Upper lobe of left lung (tissue), 6 donors: ENCODE data around the gene MTSS2. TPM values are rescaled to one million over a fixed set of nuclear protein-coding genes. Genes with fewer than 3 reads are reported as not detected.
A peak's percentile ranks its signal among the peaks of the same experiment; 100 is the strongest.

Experiments used
- ATAC-seq, 2 donors: fragments of 200-7000 bp; cut with Tn5 transposase; one replicate each; pipeline ENCODE4 v1.9.1; 2022; ENCODE audit warnings: mild to moderate bottlenecking in 2 of 2, moderate library complexity in 2 of 2; ENCODE audit not compliant: low FRiP score in 2 of 2
- DNase-seq, 2 donors: peaks; one replicate each; pipeline ENCODE4 v3.0.0-alpha.2; 2019 to 2020
- H3K27ac ChIP-seq, 4 donors: fragments of 200-600 bp; sonication (generic); one replicate each; pipeline ENCODE4 v1.5.1; 2016 to 2019
- H3K27me3 ChIP-seq, 4 donors: fragments of 200-600 bp; sonication (generic); one replicate each; pipeline ENCODE4 v1.5.1; 2017 to 2019
- H3K36me3 ChIP-seq, 4 donors: fragments of 200-600 bp; sonication (generic); one replicate each; pipeline ENCODE4 v1.5.1; 2016 to 2019
- H3K4me1 ChIP-seq, 4 donors: fragments of 200-600 bp; sonication (generic); one replicate each; pipeline ENCODE4 v1.5.1; 2018 to 2019
- H3K4me3 ChIP-seq, 4 donors: fragments of 200-600 bp; sonication (generic); one replicate each; pipeline ENCODE4 v1.5.1; 2017 to 2019; ENCODE audit warnings: mild to moderate bottlenecking in 2 of 4, moderate library complexity in 1 of 4
- H3K9me3 ChIP-seq, 4 donors: fragments of 200-600 bp; sonication (generic); one replicate each; pipeline ENCODE4 v1.5.1; 2018 to 2019
- CTCF ChIP-seq, 6 experiments: fragments of 450-650 bp in 4 of 6; fragments of 200-600 bp in 2 of 6; sonication (generic) in 2 of 6; IDR thresholded peaks; one replicate each; pipeline ENCODE4 v1.5.1; 2016 to 2019; ENCODE audit warnings: antibody characterized with exemption in 6 of 6
- EP300 ChIP-seq, 4 donors: sonication (generic); formaldehyde crosslinking; IDR thresholded peaks; one replicate each; pipeline ENCODE4 v1.5.1; 2017; ENCODE audit warnings: antibody characterized with exemption in 4 of 4, control low read depth in 2 of 4
- POLR2A ChIP-seq, 4 donors: fragments of 450-650 bp; IDR thresholded peaks; one replicate each; pipeline ENCODE4 v1.5.1; 2016 to 2017; ENCODE audit warnings: antibody characterized with exemption in 4 of 4, mild to moderate bottlenecking in 2 of 4
- POLR2AphosphoS5 ChIP-seq, 2 donors: sonication (generic); formaldehyde crosslinking; IDR thresholded peaks; one replicate each; pipeline ENCODE4 v1.5.1; 2017; ENCODE audit warnings: antibody characterized with exemption in 2 of 2
- WGBS, 2 donors: methylation state at CpG; one replicate each; pipeline ENCODE4 v1.1.5; 2017 to 2018; 5-methylcytosine and 5-hydroxymethylcytosine counted together
- total RNA-seq, 6 donors: library from RNA; depleted of rRNA in 4 of 6; stranded (reverse); fragments of >200 nt in 4 of 6; gene quantifications; one replicate each; pipeline versions ENCODE4 v1.1.0 to v1.2.1, GENCODE V29; 2016 to 2021
- donor health status: DM: no; HTN: no; CAD: no; lungs with moderate emphysema.
- donor health status: DM: no; HTN: yes; CAD: no; lungs with severe emphysema.

Gene MTSS2
- total RNA-seq, 6 donors from 2014 or later = 40.7 to 202 (median 72.4) TPM

- no peak for TF ChIP-seq EP300 (IDR thresholded peaks at IDR 0.05)
- TF ChIP-seq POLR2AphosphoS5 (IDR thresholded peaks at IDR 0.05) = no peak
- TF ChIP-seq CTCF (IDR thresholded peaks at IDR 0.05) = no peak
- TF ChIP-seq POLR2A (IDR thresholded peaks at IDR 0.05) = no peak
- DNase-seq (no peak), ATAC-seq (no peak)
- Histone ChIP-seq H3K4me3 (no peak overlapping the region), H3K27me3 (no peaks in the 10 kb centered on the region), H3K27ac (no peak overlapping the region), H3K36me3 (no peaks in the 10 kb centered on the region), H3K9me3 (no peaks in the 10 kb centered on the region), H3K4me1 (peaks cover 0 to 9% (median 5%) of the 10 kb centered on the region in 4 donors)
- 83 to 93% methylated on average over 3 of the region's 3 CpGs for WGBS, 2 donors
Measured at GRCh38 chr16:70651524-70651923, 34.3 kb downstream of the MTSS2 start.

- peaks cover 0 to 9% (median 5%) of the 10 kb centered on the region in 4 donors for H3K4me1 ChIP-seq
- DNase-seq (peak in 1 of 2 donors; percentile 34), ATAC-seq (no peak)
- no peak overlapping the region for H3K27ac ChIP-seq
- no peaks in the 10 kb centered on the region for H3K9me3 ChIP-seq
- 83 to 96% methylated on average over 4 of the region's 4 CpGs for WGBS, 2 donors
- H3K4me3 ChIP-seq = no peak overlapping the region
- no peaks in the 10 kb centered on the region for H3K36me3 ChIP-seq
- TF ChIP-seq POLR2A (IDR thresholded peaks at IDR 0.05) (no peak), POLR2AphosphoS5 (IDR thresholded peaks at IDR 0.05) (no peak), CTCF (IDR thresholded peaks at IDR 0.05) (no peak), EP300 (IDR thresholded peaks at IDR 0.05) (no peak)
- H3K27me3 ChIP-seq = no peaks in the 10 kb centered on the region
Measured at GRCh38 chr16:70650216-70650615, 35.6 kb downstream of the MTSS2 start.

- DNase-seq = no peak
- TF ChIP-seq POLR2A (IDR thresholded peaks at IDR 0.05) (no peak), POLR2AphosphoS5 (IDR thresholded peaks at IDR 0.05) (no peak), CTCF (IDR thresholded peaks at IDR 0.05) (no peak), EP300 (IDR thresholded peaks at IDR 0.05) (no peak)
- no peaks in the 10 kb centered on the region for H3K27me3 ChIP-seq
Measured at GRCh38 chr16:70649300-70649699, 36.6 kb downstream of the MTSS2 start.

GRCh38 chr16:70648606-70649005 lies 37.2 kb downstream of the MTSS2 start:
- Histone ChIP-seq H3K9me3 (no peaks in the 10 kb centered on the region), H3K4me3 (no peak overlapping the region), H3K27me3 (no peaks in the 10 kb centered on the region), H3K36me3 (no peaks in the 10 kb centered on the region), H3K4me1 (no peaks in the 10 kb centered on the region), H3K27ac (no peak overlapping the region)
- DNase-seq = no peak
- 87 to 90% methylated on average over 6 of the region's 6 CpGs for WGBS, 2 donors
- no peak for ATAC-seq
- TF ChIP-seq POLR2AphosphoS5 (IDR thresholded peaks at IDR 0.05) = no peak
- no peak for TF ChIP-seq POLR2A (IDR thresholded peaks at IDR 0.05)
- no peak for TF ChIP-seq CTCF (IDR thresholded peaks at IDR 0.05)
- TF ChIP-seq EP300 (IDR thresholded peaks at IDR 0.05) = no peak

More at GRCh38 chr16:70649300-70649699, 36.6 kb downstream of the MTSS2 start:
- H3K4me3 ChIP-seq = no peak overlapping the region
- H3K9me3 ChIP-seq = no peaks in the 10 kb centered on the region
- 87 to 92% methylated on average over 7 of the region's 7 CpGs for WGBS, 2 donors
- H3K27ac ChIP-seq = no peak overlapping the region
- no peaks in the 10 kb centered on the region for H3K36me3 ChIP-seq
- peaks cover 0 to 7% (median 5%) of the 10 kb centered on the region in 4 donors for H3K4me1 ChIP-seq
- no peak for ATAC-seq
